HG02763 (cell line): ENCODE measurements around the gene EIF3A.
"Not testable (repeated sequence)": the region's sequence is repeated elsewhere in the genome, so short reads cannot be mapped to it uniquely, and the experiment has no call there.

ENCODE experiments used
- ATAC-seq: cut with Tn5 transposase; IDR thresholded peaks from one replicate; pipeline ENCODE4 v1.9.1; 2021; ENCODE audit warnings: mild to moderate bottlenecking, moderate library complexity; ENCODE audit not compliant: unreplicated experiment

EIF3A gene

GRCh38 chr10:119103241-119103902 lies 22.8 kb upstream of the EIF3A start:
- ATAC-seq: no peak

DNA sequence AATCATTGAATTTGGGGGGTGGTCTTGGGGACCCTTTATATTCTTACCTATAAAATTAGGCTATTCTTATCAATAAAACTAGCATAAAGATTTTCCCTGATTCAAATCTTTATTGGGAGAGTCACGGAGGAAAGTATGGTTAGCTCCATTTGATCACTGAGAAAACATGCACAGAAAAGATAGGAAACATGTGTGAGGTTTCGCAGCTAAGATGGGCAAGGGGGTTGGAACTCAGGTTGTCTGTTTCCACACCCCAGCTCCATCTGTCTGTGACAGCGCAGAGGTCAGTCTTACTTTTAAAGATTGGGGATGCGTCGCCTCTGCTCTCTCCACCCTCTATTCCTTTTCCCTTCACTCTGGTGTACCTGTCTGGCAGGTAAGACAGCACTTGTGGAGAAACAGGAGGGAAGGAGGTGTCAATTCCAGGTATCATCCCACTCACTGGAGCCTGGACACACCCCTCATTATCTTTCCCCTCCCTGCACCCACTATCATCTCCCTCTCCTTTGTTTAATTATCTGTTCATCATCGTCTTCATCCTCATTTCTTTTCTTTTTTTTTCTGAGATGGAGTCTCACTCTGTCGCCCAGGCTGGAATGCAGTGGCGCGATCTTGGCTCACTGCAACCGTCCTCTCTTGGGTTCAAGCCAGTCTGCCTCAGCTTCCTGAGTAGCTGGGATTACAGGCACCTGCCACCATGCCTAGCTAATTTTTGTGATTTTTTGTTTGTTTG lies 20.9 kb upstream of the EIF3A start:
- ATAC-seq: no peak

GRCh38 chr10:119100434-119101238 lies 20.0 kb upstream of the EIF3A start:
- ATAC-seq: no peak

GRCh38 chr10:119098576-119098975 lies 18.0 kb upstream of the EIF3A start:
- ATAC-seq: no peak

DNA sequence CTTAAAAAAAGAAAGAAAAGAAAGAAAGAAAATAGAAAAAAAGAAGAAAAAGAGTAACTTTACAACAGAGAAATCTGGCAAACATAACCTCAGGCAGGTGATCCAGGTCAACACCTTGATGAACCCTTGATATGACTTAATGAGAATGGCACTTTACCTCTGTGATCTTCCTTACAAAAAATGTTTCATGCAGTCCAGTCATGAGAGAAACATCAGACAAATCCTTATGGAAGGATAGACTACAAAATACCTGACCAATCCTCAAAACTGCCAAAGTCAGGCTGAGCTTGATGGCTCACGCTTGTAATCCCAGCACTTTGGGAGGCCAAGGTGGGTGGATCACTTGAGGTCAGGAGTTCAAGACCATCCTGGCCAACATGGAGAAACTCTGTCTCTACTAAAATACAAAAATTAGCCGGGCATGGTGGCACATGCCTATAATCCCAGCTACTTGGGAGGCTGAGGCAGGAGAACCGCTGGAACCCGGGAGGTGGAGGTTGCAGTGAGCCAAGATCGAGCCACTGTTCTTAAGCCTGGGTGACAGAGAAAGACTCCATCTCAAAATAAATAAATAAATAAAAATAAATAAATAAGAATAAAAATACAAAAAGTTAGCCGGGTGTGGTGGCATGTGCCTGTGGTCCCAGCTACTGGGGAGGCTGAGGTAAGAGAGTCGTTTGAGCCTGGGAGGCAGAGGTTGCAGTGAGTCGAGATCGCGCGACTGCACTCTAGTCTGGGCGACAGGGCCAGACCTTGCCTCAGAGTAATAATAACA lies 16.2 kb upstream of the EIF3A start:
- not testable (repeated sequence) for ATAC-seq

- no peak for ATAC-seq
These were observed 15.0 kb upstream of the EIF3A start for GRCh38 chr10:119095640-119096039.

GRCh38 chr10:119090968-119091367 lies 10.4 kb upstream of the EIF3A start:
- no peak for ATAC-seq

DNA sequence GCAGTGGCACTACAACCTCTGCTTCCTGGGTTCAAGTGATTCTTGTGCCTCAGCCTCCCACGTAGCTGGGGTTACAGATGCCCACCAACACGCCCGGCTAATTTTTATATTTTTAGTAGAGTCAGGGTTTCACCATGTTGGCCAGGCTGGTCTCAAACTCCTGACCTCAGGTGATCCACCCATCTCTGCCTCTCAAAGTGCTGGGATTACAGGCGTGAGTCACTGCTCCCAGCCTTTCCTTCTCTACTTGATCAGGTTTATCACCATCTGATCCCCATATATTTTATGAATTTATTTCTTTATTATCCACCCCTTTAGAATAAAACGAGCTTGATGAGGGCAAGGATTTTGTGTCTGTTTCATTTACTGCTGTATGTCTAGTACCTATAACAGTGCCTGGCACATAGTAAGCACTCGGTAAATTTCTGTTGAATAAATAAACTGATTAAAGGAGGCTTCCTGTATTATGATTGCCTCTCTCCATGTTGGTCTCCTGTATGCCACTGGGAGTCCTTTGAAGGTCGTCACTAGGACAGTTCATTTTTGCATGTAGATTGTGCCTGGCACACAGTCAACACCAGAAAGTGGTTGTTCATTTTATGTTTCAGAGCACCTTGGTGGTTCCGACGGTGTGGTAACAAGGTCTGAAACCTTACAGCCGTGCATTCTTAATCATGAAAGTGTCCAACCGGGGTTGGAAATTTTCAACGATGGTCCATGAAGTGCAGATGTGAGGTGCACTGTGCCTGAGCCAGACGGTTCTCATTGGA lies 9.6 kb upstream of the EIF3A start:
- ATAC-seq: no peak

- no peak for ATAC-seq
These were observed 6.8 kb upstream of the EIF3A start for GRCh38 chr10:119087271-119087882.

DNA sequence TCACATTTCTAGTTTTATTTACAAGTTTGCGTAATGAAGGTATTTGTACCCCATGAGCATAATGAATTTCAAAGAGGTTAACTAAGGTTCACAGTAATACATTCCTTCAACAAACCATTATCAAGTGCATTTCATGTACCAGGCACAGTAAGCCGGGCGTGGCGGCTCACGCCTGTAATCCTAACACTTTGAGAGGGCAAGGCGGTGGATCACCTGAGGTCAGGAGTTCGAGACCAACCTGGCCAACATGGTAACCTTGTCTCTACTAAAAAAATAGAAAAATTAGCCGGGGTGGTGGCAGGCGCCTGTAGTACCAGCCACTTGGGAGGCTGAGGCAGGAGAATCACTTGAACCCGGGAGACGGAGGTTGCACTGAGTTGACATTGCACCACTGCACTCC lies 4.3 kb upstream of the EIF3A start:
- no peak for ATAC-seq

DNA sequence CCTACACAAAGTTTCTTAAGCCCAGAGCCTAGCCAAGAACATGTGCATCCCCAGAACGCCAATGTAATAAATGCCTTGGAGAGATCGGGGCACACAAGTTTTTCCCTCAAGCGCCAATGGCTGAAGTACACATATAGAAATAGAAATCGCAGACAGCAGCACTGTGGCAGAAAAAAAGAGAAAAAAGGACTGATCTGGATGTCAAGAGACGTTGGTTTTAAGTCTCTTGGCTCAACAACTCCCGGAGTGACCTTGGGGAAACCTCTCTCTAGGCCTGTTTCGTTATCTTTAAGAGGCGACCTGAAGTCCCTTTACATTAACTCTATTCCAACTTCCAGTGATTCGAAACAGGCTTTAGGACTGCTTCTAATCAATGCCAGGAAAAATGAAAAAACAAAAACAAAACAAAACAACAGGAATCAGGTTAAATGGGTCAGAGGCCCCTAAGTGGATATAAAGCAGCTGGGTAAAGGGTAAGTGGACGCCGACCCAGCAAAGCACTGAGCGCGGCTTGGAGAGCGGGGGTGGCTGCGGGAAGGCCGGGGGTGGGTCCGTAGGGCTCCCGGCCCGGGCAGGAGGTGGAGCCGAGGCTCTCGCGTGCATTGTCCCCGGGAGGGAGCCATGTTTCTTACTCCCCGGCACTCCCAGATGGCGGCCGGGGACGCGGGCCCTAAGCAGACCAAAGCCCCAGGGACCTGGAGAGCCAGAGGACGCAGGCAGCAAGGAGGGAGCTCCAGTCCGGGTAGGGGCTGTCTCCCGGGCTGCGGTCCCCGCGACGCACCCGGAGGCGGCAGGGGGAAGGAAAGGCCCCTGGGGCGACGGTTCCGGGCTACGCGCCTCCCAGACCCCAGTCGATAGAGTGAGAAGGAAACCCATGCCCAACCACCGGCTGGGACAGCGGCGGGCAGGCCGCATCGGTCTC lies 757 bp downstream of the EIF3A start:
- ATAC-seq: peak; percentile 64

GRCh38 chr10:119078422-119079179 lies 2.0 kb downstream of the EIF3A start:
- no peak for ATAC-seq

DNA sequence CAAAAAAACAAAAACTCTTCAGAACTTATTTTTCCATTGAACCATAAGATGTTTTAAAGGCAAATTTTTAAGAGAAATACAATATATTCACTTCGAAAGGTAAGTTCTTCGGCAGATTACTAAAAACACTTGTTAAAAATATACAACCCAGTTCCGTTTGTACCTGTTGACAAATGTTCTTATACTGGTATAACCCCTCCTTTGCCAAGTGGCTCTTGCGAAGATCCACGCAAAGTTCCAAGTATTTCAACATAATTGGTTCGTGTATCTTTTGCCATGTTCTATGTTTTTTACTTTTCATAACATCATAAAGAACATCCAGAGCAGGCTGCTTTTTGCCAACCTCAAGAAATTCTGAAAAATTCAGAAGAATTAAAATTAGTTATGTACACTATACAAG lies 7.0 kb downstream of the EIF3A start:
- no peak for ATAC-seq

GRCh38 chr10:119070395-119071165 lies 10.0 kb downstream of the EIF3A start:
- no peak for ATAC-seq

- ATAC-seq: no peak
These were observed 18.7 kb downstream of the EIF3A start for GRCh38 chr10:119061926-119062325.

GRCh38 chr10:119061352-119061751 lies 19.3 kb downstream of the EIF3A start:
- no peak for ATAC-seq

GRCh38 chr10:119060107-119060506 lies 20.5 kb downstream of the EIF3A start:
- ATAC-seq: no peak
